ENCODE results near the gene KRTAP29-1.

The KRTAP29-1 gene

DNA sequence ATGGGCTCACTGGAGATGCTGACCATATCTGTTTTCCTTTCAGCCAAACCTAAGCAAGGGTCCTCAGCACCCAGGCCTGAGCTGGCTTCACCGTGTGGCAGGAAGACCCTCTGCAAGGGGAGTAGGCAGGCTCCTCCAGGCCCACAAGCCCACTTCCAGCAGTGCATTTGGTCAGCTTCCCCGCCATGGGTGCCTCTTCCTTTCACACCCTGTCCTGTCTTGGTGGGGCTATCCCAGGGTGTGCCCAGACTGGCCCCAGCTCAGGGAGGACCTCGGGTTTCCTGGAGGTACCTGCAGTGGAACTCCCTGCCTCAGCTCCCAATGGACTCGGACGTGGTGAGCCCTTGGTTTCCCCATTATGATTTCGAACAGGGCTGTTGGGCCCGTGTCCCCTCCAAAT, 25.6 kb upstream of the KRTAP29-1 start:
- DNase-seq (ENCODE audit: low read depth) = no peak

GRCh38 chr17:41327411-41328120, 24.9 kb upstream of the KRTAP29-1 start:
- DNase-seq (ENCODE audit: low read depth) = no peak

GRCh38 chr17:41326173-41327145, 23.8 kb upstream of the KRTAP29-1 start:
- no peak for DNase-seq (ENCODE audit: low read depth)

- DNase-seq (ENCODE audit: low read depth) = no peak
Observed at GRCh38 chr17:41325611-41326010, 23.0 kb upstream of the KRTAP29-1 start.

DNA sequence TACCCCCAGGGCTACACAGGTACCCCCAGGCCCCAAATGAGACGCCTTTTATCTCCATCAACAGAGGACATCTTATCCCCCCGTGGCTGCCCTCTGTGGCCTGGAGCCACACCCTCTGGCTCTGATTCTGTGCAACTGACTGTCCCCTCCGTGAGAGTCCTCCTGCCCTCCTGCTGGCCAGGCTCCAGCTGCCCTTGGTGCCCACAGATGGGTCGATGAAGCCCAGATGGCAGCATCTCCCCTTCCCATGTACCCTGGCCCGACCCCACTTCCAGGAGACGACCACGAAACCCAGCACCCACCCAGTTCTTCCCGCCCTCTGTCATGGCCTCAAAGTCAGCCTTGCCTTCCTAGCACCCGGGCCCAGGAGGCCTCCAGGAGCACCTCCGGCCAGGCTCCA, 22.5 kb upstream of the KRTAP29-1 start:
- DNase-seq (ENCODE audit: low read depth) = no peak

- peak; percentile 35 for DNase-seq (ENCODE audit: low read depth)
Observed at GRCh38 chr17:41324180-41325075, 21.8 kb upstream of the KRTAP29-1 start.

DNA sequence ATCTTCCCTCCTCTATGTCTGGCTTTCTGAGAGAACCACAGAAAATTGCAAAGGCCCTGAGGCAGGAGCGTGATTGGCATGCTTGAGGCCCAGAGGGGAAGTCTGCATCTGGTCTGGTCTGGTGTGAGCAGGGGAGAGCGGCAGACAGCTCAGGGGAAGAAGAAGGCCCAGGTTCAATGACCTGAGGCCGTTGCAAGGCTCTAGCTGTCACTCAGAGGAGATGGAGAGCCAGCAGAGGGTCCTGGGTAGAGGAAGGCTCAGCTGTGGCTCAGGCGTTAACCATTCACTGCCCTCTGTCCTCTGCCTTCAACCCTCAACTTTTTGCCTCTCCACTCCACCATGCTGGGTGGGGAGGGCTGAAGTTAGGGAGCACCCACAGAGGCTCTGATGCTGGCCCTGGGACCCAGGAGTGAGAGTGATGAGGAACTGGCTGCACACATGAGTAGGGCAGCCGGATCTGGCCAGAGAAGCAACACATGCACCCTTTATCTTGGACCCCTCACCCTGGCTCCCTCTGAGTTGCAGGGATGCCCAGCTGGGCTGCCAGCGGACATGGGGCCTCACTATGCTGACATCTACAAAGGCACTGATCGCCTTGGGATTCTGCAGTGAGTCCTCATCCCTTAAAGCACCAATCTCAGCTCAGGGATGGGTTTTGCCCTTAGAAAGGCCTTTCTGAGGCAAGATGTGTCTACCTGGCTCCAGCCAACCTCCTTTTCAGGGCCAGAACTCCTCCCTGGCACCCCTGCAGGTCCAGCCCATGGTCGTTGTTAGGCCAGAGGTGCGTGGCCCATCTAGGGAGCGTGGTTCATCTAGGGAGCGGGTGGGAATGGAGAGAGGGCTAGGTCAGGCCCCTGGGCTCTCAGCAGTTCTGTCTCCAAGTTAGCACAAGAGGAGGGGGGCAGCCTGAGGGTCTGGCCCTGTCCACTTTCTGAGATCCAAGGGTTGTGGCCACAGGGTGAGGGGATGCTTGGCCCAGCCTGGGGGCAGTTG, 20.5 kb upstream of the KRTAP29-1 start:
- DNase-seq (ENCODE audit: low read depth) = no peak

- DNase-seq (ENCODE audit: low read depth) = peak; percentile 79
Observed at GRCh38 chr17:41322094-41322902, 19.6 kb upstream of the KRTAP29-1 start.

- DNase-seq (ENCODE audit: low read depth) = no peak
Observed at GRCh38 chr17:41318231-41318630, 15.6 kb upstream of the KRTAP29-1 start.

DNA sequence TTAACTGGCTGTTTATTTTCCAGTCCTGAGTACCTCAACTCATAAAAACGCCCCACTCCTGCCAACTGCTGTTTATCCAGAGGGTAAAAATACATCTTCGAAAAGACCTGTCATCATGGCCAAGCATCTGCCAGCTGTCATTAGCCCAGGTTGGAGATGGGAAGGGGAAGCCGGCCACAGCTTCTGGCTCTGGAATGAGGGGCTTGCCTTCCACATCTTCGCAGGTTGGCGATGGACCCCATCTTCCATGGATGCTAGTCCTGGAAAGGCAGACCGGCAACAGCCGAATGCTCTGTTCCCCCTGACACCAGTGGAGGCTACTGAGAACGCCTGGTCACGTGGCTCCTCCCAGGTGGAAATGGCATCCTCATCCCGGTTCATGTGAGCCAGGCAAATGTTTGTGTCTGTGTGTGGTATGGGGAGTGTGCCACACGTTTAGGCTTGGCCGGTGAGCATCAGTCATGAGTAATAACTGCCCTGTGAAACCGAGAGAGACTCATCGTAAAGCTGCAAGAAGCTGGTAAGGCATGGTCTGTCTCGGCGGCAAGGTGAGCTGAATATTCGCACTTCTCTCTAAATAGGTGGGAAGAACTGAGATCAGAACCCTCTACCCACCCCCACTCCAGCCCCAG, 13.3 kb upstream of the KRTAP29-1 start:
- no peak for DNase-seq (ENCODE audit: low read depth)

- no peak for DNase-seq (ENCODE audit: low read depth)
Observed at GRCh38 chr17:41315204-41315794, 12.6 kb upstream of the KRTAP29-1 start, which contains the start of gene KRTAP17-1. TSS of gene KRTAP17-1 (minus strand) at chr17:41315710. CDS start at chr17:41315650, 60 bp downstream.

DNA sequence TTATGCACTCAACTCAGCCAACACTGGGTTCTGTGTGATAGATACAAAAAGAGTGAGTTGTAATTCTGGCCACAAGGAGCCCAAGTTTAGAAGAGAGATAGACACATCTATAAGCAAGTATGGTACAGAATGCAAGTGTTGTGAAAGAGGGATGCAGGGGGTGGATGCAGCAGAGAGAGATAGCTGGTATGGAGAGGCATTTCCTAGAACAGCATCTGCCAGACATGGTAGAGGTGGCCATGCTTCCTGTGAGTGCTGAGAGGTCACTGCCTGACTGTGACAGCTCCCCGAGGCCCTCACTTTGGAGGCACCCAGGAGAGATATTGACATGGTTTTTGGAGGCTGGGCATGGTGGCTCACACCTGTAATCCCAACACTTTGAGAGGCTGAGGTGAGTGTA, 8.5 kb upstream of the KRTAP29-1 start:
- DNase-seq (ENCODE audit: low read depth) = no peak

GRCh38 chr17:41308918-41309359, 6.3 kb upstream of the KRTAP29-1 start, which contains the start of gene KRTAP16-1:
TSS of gene KRTAP16-1 (minus strand) at chr17:41309309. CDS start at chr17:41309253, 56 bp downstream.
- DNase-seq (ENCODE audit: low read depth) = no peak

GRCh38 chr17:41308251-41308917, 5.7 kb upstream of the KRTAP29-1 start:
- DNase-seq (ENCODE audit: low read depth) = no peak

DNA sequence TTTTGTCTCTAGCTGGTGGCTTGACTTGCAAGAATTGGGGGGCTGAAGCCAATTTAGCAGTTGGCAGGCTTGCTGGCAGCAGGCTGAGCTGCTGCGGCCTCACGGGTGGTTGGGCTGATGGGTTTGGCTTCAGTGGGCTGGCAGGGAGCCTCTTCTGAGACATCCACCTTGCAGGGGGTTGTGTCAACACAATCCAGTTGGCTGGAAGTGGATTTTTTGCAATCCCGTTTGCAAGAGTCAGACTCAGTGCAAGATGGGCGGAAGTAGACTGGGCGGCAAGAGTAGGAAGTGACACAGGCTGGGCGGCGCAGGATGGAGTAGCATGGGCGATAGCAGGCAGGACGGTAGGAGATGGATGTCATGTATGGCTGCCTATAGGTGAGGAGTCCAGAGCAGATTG, 5.0 kb upstream of the KRTAP29-1 start:
- DNase-seq (ENCODE audit: low read depth) = no peak

GRCh38 chr17:41304091-41304490, 1.4 kb upstream of the KRTAP29-1 start:
- DNase-seq (ENCODE audit: low read depth) = no peak

- DNase-seq (ENCODE audit: low read depth) = no peak
Observed at GRCh38 chr17:41302981-41303380, 330 bp upstream of the KRTAP29-1 start.

GRCh38 chr17:41301204-41301790, 1.4 kb downstream of the KRTAP29-1 start:
- DNase-seq (ENCODE audit: low read depth) = no peak

Measured in ELR (cell line).